GM12892 (cell line): ENCODE results near the gene LSM7.
"Not testable (repeated sequence)": the region's sequence is repeated elsewhere in the genome, so short reads cannot be mapped to it uniquely, and the experiment has no call there.

Source experiments
- DNase-seq: peaks from one replicate; pipeline ENCODE4 v3.0.0; 2011; ENCODE audit not compliant: insufficient read length
- FAIRE-seq: peaks from 2 replicates; lab custom pipeline; 2011; peaks lifted over from hg19 to GRCh38; lab: Jason Lieb, UNC
- POLR2A ChIP-seq: IDR thresholded peaks from 2 replicates; pipeline ENCODE4 v1.6.1; 2011; ENCODE audit warnings: low read depth, low read length, control low read depth
- POLR2AphosphoS5 ChIP-seq: IDR thresholded peaks from 2 replicates; pipeline ENCODE4 v1.6.1; 2011; ENCODE audit warnings: low read depth, low read length, control low read depth
- TAF1 ChIP-seq: IDR thresholded peaks from 2 replicates; pipeline ENCODE4 v1.6.1; 2011; ENCODE audit warnings: low read depth, mild to moderate bottlenecking, control low read depth, low read length, borderline replicate concordance

LSM7 gene

GRCh38 chr19:2353159-2353886 lies 24.9 kb upstream of the LSM7 start:
- no peak for FAIRE-seq
- TF ChIP-seq POLR2AphosphoS5 (no peak), TAF1 (no peak), POLR2A (no peak)
- no peak for DNase-seq

- FAIRE-seq (no peak), DNase-seq (no peak)
- TF ChIP-seq TAF1 (no peak), POLR2A (no peak), POLR2AphosphoS5 (no peak)
These were observed 23.7 kb upstream of the LSM7 start for GRCh38 chr19:2352121-2352520.

DNA sequence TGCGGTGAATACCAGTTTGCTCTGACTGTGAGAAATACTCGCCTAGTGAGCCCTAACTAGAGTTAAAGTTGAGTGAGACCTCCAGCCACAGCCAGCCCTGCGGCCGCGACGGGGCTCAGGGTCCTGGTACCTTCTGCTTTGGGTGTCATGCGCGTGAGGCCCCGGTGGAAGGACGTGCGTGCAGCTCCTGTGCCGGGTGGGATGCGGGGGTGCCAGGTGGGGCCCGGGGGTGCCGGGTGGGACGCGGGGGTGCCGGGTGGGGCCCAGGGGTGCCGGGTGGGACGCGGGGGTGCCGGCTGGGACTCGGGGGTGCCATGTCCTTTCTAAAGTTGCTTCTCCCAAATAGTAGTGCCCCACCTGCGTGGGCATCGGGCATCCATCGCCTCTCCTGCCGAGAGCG lies 23.2 kb upstream of the LSM7 start:
- FAIRE-seq, result no peak
- no peak for DNase-seq
- TF ChIP-seq TAF1 (no peak), POLR2AphosphoS5 (no peak)

GRCh38 chr19:2350656-2351055 lies 22.3 kb upstream of the LSM7 start:
- FAIRE-seq, result no peak
- no peak for DNase-seq
- no peak for TF ChIP-seq TAF1
- no peak for TF ChIP-seq POLR2AphosphoS5
- no peak for TF ChIP-seq POLR2A

GRCh38 chr19:2349818-2350217 lies 21.4 kb upstream of the LSM7 start:
- FAIRE-seq, DNase-seq: not testable (repeated sequence)

GRCh38 chr19:2345794-2346663 lies 17.6 kb upstream of the LSM7 start:
- no peak for DNase-seq
- no peak for FAIRE-seq
- no peak for TF ChIP-seq POLR2A
- no peak for TF ChIP-seq TAF1
- TF ChIP-seq POLR2AphosphoS5, result no peak

DNA sequence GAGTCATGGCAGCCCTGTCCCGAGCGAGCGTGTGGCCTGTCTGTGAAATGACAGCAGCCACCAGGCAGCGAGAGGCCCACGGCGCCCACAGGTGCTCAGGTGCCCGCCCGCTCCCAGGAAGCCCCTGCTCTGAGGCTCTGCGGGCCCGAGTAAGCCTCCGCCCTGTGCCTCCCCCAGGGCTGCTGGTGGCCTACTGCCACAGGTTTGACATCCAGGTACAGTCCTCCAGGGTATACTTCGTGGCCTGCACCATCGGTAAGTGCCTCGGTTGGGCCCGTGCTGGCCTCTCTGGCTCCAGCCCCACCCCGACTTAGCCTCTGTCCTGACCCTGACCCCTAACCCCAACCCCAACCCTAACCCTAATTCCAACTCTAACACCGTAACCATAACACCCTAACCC lies 16.7 kb upstream of the LSM7 start:
- TF ChIP-seq POLR2A (no peak), POLR2AphosphoS5 (no peak), TAF1 (no peak)
- FAIRE-seq (no peak), DNase-seq (no peak)

- DNase-seq, result no peak
- FAIRE-seq, result no peak
These were observed 16.0 kb upstream of the LSM7 start for GRCh38 chr19:2344381-2344870.

GRCh38 chr19:2343289-2343982 lies 15.1 kb upstream of the LSM7 start:
- DNase-seq (no peak), FAIRE-seq (no peak)
- TF ChIP-seq TAF1 (no peak), POLR2AphosphoS5 (no peak), POLR2A (no peak)

More at GRCh38 chr19:2344381-2344870, 16.0 kb upstream of the LSM7 start:
- no peak for TF ChIP-seq POLR2A
- no peak for TF ChIP-seq TAF1
- no peak for TF ChIP-seq POLR2AphosphoS5

DNA sequence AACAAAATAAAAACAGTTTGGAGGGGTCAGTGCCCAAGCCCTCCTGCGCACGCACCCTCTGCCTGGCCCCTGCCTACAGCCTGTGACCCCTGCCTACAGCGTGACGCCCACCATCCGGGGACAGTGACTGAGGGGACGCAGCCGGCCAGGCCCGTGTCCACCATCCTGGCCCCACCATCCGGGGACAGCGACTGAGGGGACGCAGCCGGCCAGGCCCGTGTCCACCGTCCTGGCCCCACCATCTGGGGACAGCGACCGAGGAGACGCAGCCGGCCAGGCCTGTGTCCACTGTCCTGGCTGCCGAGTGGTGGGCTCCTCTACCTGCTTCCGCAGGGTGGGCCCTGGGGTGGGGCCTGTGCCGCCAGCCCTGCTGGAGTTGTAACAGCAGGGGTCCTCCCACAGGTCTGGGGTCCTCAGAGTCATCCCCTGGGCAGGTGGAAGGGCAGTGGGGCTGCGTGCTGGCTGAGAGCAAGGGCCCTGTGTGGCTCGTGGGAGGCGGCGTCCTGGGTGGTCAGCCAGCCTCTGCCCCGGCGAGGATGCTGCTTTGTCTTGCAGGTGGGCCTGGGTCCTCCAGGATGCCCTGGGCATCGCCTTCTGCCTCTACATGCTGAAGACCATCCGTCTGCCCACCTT lies 14.4 kb upstream of the LSM7 start:
- DNase-seq (no peak), FAIRE-seq (no peak)
- TF ChIP-seq POLR2A (no peak), TAF1 (no peak), POLR2AphosphoS5 (no peak)

GRCh38 chr19:2341982-2342381 lies 13.6 kb upstream of the LSM7 start:
- TF ChIP-seq POLR2A (no peak), POLR2AphosphoS5 (no peak), TAF1 (no peak)
- FAIRE-seq (no peak), DNase-seq (no peak)
